Limb (tissue), 2 donors: Measurements from ENCODE around the gene UMODL1.

Source experiments
- DNase-seq, 2 donors: peaks; one replicate each; pipeline ENCODE4 v3.0.0-alpha.2; 2016; ENCODE audit errors: extremely low spot score in 2 of 2

Gene UMODL1

DNA sequence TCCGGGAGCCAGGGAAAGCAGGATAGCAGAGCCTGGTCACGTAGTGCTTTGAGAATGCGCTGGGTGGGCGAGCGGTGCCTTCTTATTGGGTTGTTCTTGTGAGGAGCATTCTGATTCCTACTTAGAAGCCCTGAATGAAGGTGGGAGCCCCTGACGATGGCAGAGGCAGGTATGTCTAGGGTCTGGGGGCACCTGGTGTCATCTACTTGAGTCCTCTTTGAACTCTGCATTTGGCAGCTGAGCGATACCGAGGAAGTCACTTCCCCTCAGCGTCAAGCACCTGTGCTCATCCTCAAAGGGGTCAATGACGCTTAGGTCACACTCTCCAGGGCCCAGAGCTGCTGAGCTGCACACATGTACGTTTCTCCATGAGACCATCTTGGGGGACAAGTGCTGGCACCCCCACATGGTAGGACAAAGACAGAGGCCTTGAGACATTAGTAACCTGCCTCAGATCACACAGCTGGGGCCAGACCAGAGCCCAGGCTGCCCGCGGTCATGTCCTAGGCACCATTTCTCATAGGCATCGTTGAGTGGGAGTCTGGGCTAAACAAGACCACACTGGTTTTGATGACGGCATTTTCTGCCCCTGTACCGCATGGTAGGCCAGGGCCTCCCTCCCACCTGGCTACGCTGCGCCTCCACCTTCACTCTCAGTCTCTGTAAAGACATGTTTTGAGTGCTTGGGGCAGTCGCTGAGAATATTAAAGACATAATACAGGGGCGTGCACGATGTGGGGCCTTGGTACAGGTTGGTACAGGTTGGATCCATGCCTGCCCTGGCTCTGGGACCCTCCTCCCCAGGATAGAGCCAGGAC, 78.7 kb downstream of the UMODL1 start:
- no peak for DNase-seq

DNA sequence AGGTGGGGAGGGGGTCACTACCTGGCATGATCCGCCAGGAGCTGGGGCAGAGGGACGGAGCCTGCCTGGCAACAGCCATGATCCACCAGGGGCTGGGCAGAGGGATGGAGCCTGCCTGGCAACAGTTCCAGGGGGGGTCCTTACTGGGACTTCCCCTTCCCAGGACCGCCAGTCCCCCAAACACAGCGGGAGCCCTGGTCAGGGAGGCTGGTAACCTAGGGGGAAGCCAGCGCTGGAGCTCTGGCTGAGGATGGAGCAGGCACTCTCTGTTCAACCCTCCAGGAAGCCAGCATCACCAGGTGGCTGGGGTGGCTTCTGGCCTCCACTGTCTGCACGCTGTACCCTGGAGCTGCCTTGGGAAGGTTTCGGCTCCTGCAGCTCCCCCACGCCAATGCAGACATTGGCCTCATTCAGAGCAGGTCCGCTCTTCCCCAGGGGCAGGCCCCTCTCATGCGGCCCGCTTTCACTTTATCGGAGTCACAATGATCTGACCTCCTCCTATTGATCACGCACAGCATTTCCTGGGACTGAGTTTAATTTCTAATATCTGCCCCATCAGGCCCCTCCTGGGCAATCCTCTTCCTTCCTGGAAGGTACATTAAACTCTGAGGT, 79.5 kb downstream of the UMODL1 start:
- no peak for DNase-seq

DNA sequence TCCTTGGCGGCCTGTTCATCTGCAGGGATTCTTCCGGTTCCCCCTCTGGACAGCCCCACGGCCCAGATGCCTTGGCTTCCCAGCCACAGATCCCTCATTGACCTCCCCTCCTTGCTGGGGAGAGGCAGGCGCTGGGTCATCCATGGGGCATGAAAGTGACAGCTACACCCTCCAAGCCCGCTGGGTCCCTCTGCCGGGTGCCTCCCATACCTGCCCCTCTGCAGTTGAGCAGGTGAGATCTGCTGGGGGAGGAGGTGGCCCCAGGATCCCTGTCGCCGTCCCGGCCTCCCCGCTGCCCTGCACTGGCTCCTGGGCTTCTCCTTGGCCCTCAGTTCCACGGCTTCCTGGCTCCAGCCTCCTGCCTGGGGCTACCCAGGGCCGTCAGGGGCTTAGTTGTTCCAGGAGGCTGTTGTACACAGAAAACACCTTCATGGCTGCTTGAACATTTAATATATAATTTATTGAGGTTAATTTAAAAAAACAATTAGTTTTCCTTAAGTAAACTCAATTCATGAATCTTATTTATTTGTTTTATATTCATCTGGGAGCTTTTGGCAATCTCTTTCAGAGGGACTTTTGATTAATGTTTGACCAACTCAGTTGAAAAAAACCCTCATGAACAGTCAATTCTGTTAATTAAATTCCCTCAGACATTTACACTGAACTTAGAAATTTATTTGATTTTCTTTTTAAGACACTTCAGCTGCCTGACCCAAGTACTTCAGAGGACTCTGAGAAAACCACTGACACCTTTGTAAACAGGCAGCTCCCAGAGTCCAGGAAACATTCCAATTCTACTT, 80.2 kb downstream of the UMODL1 start:
- DNase-seq = no peak

DNA sequence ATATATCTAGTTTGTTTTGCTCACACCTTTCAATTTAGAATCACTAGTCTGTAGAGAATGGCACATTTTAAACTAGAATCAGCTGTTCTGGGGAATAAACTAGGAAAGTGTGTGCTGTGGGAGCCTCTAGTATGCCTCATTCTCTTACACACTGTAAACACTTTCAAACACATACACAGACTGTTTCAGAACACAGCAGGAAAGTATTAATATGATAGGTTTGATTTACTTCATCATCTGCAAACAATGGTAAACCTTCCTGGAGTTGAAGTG, 80.8 kb downstream of the UMODL1 start:
- no peak for DNase-seq

DNA sequence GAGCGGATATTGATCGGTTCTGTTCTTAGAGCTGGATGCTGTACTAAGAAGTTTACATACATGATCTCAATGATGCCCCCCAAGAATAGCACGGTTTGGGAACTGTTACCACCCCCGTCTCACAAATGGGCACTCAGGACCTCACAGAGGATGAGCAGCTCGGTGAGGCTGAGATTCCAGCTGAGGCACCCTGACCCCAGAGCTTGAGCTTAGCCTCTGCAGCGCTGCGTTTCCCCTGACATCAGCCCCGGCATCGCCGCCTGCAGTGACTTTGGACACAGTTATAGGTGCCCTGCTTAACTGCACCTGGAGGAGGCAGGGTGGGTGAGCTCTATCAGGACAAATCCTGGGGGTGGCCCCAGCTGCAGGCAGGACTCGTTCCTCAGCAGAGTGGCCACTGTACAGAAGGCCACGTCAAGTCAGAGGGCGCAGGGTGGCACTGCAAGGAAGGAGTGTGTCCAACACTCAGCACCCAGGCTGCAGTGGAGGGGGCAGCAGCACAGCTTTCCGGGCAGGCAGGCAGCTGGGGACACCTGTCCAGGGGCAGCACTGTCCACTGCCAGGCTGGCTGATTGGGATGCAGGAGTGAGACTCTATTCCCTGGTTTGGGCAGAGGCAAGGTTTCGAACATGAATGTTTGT, 82.0 kb downstream of the UMODL1 start:
- DNase-seq = no peak

DNA sequence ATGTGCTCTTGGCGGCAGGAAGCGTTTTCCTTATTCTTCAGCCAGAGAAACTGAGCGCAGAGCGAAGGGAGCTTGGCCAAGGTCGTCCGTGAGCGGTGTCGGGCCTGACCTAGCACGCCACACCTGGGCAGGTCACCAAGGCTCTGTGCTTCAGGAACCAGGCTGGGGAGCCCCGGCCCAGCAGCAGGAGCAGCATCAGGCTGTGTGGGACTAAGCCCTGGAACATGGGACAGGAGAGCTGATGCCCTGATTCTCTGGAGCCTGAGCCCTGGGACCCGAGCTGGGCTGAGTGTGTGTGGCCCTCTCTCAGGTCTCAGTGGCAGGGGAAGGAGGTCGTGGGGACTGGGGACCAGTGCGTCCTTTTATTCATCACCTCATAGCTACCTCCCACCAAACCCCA, 82.6 kb downstream of the UMODL1 start:
- no peak for DNase-seq

DNA sequence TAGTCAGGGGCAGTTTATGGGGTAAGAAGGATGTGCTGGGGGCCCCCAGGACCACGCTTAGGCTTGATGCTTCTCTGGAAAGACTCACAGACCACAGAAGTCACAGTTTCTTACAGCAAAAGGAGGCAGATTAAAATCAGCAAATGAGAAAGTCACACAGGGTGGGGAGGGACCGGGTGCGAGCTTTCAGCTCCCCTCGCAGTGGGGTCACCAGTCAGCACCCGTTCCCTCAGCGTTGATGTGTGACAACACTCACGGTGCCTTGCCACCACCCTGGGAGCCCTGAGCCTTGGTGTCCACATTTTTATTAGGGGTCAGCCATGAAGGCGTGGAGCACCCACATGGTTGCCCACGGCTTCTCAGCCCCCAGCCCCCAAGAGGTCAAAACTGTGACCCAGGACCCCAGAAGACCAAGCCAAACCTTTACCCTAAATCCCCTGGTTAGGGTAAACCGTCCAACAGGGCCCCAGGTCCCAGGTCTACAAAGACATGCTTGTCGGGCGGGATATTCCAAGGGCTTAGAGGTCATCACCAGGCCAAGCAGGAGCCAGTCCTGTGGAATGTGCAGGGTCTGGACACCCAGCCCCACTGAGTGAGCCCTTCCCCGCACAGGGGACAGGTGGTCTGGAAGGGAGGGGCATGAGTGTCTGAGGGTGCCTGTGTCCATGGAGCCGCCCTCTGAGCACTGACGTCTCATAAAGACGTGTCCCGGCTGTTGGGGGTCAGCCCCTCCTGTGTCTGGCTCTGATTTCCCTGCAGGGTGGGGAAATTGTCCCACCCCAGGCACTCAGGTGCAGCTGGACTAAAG, 83.3 kb downstream of the UMODL1 start:
- no peak for DNase-seq

DNA sequence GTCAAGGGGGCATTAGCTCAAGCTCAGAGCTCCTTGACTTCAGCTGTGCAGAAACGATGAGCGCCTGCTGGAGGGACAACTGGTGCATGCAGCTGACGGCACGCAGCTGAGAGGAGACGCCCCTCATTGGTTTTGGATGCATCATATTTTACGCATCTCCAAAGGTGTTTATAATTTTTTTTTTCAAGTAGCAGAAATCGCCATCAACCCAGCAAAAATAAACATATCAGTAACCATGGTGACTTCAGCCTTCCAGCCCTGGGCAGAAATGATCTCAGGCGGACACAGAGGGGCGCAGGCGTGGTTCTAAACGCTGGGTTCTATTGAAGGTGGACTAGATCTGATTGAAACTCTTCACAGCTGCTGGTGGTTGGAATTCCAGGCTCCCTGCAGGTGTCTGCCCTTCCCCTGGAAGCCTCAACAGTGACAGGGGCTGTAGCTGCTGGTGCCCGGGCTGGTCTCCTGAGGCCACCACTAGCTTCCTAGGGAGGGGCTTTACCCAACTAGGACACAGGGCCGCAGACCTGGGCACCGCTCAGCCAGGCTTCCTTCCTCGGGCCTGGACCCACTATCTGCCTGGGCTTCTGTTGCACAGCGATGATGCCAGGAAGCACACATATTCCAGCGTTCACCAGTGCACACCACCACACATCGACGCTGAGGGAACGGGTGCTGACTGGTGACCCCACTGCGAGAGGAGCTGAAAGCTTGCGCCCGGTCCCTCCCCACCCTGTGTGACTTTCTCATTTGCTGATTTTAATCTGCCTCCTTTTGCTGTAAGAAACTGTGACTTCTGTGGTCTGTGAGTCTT, 84.1 kb downstream of the UMODL1 start:
- peak in 1 of 2 donors; percentile 23 for DNase-seq

DNA sequence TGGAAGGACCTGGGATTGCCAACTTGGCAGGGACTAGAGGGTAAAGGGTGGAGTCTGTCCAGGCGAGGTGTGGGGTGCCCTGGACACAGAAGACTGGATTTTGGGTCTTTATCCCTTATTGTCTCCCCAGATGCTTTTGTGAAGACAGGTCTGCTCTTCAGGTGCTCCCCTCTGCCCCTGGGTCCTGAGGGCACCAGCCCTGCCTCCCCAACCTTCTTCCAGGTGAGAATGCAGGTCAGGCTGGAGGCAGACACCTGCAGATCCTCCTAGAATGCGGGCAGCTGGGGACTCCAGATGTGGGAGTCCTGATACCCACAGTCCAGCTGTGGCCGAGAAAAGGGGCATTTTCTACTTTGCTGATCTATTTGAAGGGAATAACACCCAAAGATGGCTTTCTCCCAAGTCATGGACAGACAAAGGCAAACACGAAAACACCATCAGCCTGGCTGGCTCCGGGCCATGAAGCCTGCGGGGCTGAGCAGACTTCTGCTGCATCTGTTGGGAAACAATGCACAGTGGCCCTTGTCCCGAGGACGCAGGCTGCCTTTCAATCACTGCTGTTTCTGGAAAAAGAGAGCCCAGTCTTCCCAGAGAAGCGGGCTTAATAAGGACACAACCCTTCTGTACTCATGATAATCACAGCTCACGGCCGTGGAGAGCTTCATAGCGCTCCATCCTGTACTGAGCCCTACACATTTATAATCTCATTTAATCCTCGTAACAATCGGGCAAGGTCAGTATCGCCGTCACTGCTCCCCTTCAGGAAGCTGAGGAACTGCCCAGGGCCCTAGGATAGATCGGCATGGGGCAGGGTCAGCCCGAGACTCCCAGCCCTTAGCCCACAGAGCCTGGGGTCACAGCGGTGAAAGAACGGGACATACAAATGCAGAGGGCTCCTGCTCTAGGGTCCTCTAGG, 85.8 kb downstream of the UMODL1 start:
- peak; percentile 51 to 79 for DNase-seq

DNA sequence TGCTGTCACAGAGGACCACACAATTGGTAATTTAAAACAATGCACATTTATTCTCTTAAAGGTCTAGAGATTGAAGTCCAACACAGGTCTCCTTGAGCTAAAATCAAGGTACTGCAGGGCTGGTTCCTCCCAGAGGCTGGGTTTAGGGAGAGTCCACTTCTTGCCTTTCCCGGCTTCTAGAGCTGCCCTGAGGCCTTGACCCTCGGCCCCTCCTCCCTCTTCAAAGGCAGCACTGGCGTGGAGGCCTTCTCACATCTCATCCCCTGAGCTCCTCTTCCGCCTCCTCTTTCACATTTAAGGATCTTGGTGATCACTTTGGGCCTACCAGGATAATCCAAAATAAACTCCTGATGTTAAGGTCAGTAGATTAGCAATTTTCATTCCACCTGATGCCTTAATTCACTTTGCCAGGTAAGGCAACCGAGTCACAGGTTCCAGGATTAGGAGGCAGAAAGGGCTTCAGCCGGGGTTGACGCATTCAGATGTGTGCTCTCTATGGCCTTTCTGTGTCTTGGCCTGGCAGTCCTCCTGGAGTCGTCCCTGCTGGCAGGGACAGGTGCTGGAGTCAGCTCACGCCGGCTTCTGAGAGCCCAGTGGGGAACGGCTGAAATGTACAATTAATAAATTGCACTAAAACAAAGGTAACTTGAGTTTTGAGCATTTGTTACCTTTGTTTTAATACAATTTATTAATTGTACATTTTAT, 86.6 kb downstream of the UMODL1 start:
- no peak for DNase-seq

DNA sequence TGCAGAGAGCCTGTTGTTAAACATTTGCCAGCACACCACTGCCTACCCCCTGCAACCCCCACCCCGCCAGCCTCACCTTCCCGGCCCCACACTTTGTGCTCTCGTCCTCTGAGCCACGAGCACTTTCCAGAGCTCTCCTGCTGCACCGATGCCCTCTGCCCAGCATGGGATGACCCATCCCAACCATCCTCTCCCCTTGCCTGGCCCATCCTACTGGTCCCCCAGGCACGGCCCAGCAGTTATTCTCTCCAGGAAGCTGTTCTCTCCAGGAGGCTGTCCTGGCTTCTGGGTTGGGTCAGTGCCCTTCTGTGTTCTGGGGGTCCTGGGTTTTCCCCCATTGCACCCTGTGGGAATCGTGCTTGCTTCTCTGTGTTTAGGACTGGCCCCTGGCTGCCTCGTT, 87.7 kb downstream of the UMODL1 start:
- DNase-seq = no peak

DNA sequence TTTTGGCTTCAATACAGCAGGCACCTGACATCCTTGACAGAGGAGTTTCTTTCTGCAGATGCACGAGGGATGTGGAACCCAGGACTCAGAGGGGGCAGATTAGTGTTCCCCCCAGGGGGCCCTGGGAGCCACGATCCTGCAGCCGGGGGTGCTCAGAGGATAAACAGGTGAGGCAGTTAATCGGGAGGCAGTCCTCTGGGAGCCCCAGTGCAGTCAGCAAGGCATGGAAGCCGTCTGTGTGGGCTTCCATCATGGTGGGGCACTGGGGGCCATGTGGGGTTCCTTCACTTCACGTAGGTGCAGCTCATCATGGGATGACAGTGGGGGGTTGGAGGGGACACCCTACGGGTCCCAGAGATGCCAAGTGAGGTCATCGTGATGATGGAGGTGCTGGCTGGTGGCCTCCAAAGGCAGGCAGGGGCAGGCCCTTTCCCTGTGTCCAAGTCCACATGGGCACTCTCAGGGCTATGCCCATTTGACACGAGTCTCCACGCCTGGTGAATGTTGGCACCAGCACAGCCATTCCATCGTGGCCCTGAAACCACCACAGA, 88.5 kb downstream of the UMODL1 start:
- DNase-seq = no peak

DNA sequence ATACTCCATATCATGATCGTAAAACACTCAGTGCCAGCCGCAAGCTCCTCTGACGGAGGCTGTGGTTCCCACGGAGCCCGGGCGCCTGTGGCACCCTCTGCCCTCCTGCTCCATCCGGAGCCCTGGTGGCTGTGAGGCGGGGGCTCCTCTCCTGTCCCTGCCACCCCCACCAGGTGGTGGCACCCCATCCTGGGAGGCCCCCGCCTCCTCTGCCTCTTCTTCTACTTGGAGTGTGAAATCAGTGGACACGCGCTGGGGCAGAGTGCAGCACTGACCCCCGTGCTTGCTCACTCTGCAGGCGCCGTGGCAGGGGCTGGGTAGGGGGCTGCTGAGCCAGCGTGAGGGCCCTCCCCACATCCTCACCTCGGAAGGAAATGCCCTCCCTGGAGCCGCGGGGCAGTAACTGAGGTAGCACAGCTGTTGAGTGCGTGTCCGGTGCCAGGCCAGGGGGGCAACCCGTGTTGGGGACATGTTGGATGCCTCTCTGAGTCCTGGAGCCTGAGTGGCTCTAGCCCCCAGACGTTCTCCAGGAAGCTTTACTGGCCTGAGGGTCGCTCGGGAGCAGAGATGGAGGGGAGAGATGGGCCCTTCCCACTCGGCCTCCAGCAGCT, 89.1 kb downstream of the UMODL1 start:
- DNase-seq = no peak

DNA sequence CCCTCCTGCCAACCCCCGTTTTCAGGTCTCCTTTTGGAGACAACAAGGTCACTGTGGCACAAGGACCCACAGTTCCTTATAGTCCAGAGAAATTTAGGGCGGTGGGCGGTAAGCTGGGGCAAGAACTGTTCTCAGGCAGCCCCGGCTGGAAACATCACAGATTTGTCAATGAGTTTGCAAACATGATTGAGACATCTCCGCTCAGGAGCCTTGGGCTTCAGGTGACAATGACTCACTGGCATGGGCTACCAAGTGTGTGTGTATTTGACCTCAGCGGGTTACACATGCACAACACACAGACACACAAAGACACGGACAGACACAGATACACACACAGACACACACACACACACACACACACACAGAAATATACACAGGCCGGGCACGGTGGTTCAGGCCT, 89.6 kb downstream of the UMODL1 start:
- DNase-seq = no peak

DNA sequence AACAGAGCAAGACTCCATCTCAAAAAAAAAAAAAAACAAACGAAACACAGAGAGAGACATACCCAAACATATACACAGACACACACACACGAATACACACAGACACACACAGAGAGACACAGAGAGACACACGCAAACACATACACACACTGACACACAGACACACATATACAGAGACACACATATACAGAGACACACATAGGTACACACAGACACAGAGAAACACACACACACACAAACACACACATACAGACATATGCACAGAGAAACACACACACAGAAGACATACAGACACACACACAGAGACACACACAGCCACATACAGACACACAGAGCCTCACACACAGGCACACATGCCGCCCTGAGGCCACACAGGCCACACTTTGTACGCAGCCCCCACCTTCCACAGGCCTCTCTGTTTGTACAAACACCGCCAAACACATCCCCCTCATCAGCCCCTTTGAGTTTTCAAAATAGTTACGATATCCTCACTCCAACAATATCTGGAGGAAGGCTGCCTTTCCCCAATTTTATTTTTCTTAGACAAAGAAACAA, 90.4 kb downstream of the UMODL1 start:
- no peak for DNase-seq

DNA sequence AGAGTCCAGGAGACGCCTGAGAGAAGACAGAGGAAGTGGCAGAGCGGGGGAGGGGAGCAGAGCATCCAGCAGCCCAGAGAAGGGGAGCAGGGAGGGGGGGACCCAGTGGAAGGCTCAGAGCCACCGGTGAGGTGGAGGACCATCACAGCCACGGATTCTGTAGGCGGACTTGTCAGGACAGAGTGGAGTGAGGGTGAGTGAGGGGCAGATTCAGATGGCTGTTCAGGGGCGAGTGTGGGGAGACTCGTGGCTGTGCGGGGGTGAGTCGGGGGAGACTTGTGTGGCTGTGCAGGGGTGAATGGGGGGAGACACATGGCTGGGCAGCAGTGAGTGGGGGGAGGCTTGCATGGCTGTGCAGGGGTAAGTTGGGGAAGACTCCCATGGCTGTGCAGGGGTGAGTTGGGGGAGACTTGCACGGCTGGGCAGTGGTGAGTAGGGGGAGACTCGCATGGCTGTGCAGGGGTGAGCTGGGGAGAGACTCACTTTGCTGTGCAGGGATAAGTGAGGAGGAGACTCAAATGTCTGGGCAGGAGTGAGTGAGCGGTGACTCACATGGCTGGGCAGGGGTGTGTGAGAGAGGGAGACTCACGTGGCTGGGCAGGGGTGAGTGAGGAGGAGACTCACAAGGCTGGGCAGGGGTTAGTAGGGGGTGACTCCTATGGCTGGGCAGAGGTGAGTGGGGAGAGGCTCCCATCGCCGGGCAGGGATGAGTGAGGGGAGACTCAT, 91.0 kb downstream of the UMODL1 start:
- DNase-seq = no peak
